SK-N-SH treated with all-trans-retinoic acid at 6 μM for 48 hours (cell line): ENCODE results near the gene PRKAG2.
A peak's percentile ranks its signal among the peaks of the same experiment; 100 is the strongest.
"Not testable (repeated sequence)": the region's sequence is repeated elsewhere in the genome, so short reads cannot be mapped to it uniquely, and the experiment has no call there.

Experiments
- ATAC-seq: fragments of 200-7000 bp; cut with Tn5 transposase; 3 replicates; pipeline ENCODE4 v1.9.1; 2020; ENCODE audit warnings: mild to moderate bottlenecking, moderate library complexity
- ARNTL ChIP-seq: fragments of 450-650 bp; formaldehyde crosslinking; IDR thresholded peaks from 2 replicates; pipeline ENCODE4 v1.5.0; 2020; ENCODE audit warnings: low read depth, mild to moderate bottlenecking, moderate library complexity, borderline replicate concordance
- BACH2 ChIP-seq: fragments of 250-450 bp; sonication (Bioruptor Pico); IDR thresholded peaks from 2 replicates; pipeline ENCODE4 v1.9.0; 2021; ENCODE audit warnings: mild to moderate bottlenecking, borderline replicate concordance
- CSDC2 ChIP-seq: fragments of 250-450 bp; sonication (Bioruptor Pico); IDR thresholded peaks from 2 replicates; pipeline ENCODE4 v1.5.0; 2020; ENCODE audit warnings: mild to moderate bottlenecking, moderate library complexity
- CSRNP3 ChIP-seq: fragments of 250-450 bp; sonication (Bioruptor Pico); IDR thresholded peaks from 2 replicates; pipeline ENCODE4 v1.5.1; 2021; ENCODE audit warnings: mild to moderate bottlenecking, moderate library complexity
- ESRRG ChIP-seq: fragments of 250-450 bp; sonication (Bioruptor Pico); IDR thresholded peaks from 2 replicates; pipeline ENCODE4 v1.6.1; 2021; ENCODE audit warnings: mild to moderate bottlenecking
- GLIS3 ChIP-seq: fragments of 250-450 bp; sonication (Bioruptor Pico); IDR thresholded peaks from 2 replicates; pipeline ENCODE4 v1.5.0; 2020; ENCODE audit warnings: mild to moderate bottlenecking, moderate library complexity
- ISL1 ChIP-seq: fragments of 250-450 bp; sonication (Bioruptor Pico); IDR thresholded peaks from 2 replicates; pipeline ENCODE4 v2.1.2; 2022; ENCODE audit warnings: mild to moderate bottlenecking, moderate library complexity
- OSR1 ChIP-seq: fragments of 250-450 bp; sonication (Bioruptor Pico); IDR thresholded peaks from 2 replicates; pipeline ENCODE4 v1.8.0; 2022; ENCODE audit warnings: moderate library complexity, mild to moderate bottlenecking, inconsistent platforms
- POU6F1 ChIP-seq: fragments of 250-450 bp; sonication (Bioruptor Pico); IDR thresholded peaks from 2 replicates; pipeline ENCODE4 v1.8.0; 2021; ENCODE audit warnings: low read depth, mild to moderate bottlenecking, moderate library complexity, borderline replicate concordance
- PPARA ChIP-seq: fragments of 250-450 bp; sonication (Bioruptor Pico); IDR thresholded peaks from 2 replicates; pipeline ENCODE4 v1.5.0; 2020; ENCODE audit warnings: mild to moderate bottlenecking, borderline replicate concordance
- RARB ChIP-seq: fragments of 250-450 bp; sonication (Bioruptor Pico); IDR thresholded peaks from 2 replicates; pipeline ENCODE4 v1.8.0; 2021; ENCODE audit warnings: mild to moderate bottlenecking, moderate library complexity
- SNAI2 ChIP-seq: fragments of 250-450 bp; sonication (Bioruptor Pico); IDR thresholded peaks from 2 replicates; pipeline ENCODE4 v1.5.0; 2020; ENCODE audit warnings: mild to moderate bottlenecking, moderate library complexity
- TCF4 ChIP-seq: fragments of 250-450 bp; sonication (Bioruptor Pico); IDR thresholded peaks from 2 replicates; pipeline ENCODE4 v1.8.0; 2021; ENCODE audit warnings: mild to moderate bottlenecking, moderate library complexity, borderline replicate concordance
- TOX ChIP-seq: fragments of 250-450 bp; sonication (Bioruptor Pico); IDR thresholded peaks from 2 replicates; pipeline ENCODE4 v1.8.0; 2021; ENCODE audit warnings: mild to moderate bottlenecking, moderate library complexity, borderline replicate concordance
- ZC3H10 ChIP-seq: fragments of 250-450 bp; sonication (Bioruptor Pico); IDR thresholded peaks from 2 replicates; pipeline ENCODE4 v1.5.1; 2021; ENCODE audit warnings: mild to moderate bottlenecking, moderate library complexity
- ZFP3 ChIP-seq: fragments of 250-450 bp; sonication (Bioruptor Pico); IDR thresholded peaks from 2 replicates; pipeline ENCODE4 v1.5.0; 2020; ENCODE audit warnings: mild to moderate bottlenecking, moderate library complexity
- ZFP30 ChIP-seq: fragments of 450-650 bp; formaldehyde crosslinking; IDR thresholded peaks from 2 replicates; pipeline ENCODE4 v1.5.0; 2022; ENCODE audit warnings: mild to moderate bottlenecking, moderate library complexity
- ZNF565 ChIP-seq: fragments of 450-650 bp; formaldehyde crosslinking; conservative IDR thresholded peaks from 2 replicates; pipeline ENCODE4 v1.5.0; 2020; ENCODE audit warnings: low read depth, mild to moderate bottlenecking, moderate library complexity
- ZNF70 ChIP-seq: fragments of 450-650 bp; formaldehyde crosslinking; IDR thresholded peaks from 2 replicates; pipeline ENCODE4 v1.5.0; 2020; ENCODE audit warnings: mild to moderate bottlenecking, moderate library complexity
- ZNF8 ChIP-seq: fragments of 450-650 bp; formaldehyde crosslinking; IDR thresholded peaks from 2 replicates; pipeline ENCODE4 v1.5.0; 2020; ENCODE audit warnings: mild to moderate bottlenecking, moderate library complexity
- TF ChIP-seq, protein P1 (sequence below): fragments of 250-450 bp; sonication (Bioruptor Pico); IDR thresholded peaks from 2 replicates; pipeline ENCODE4 v1.5.1; 2020; ENCODE audit warnings: low read depth, mild to moderate bottlenecking, moderate library complexity
- TF ChIP-seq, protein P2 (sequence below): fragments of 250-450 bp; sonication (Bioruptor Pico); IDR thresholded peaks from 2 replicates; pipeline ENCODE4 v1.8.0; 2020; ENCODE audit warnings: mild to moderate bottlenecking, moderate library complexity, borderline replicate concordance

PRKAG2 gene

DNA sequence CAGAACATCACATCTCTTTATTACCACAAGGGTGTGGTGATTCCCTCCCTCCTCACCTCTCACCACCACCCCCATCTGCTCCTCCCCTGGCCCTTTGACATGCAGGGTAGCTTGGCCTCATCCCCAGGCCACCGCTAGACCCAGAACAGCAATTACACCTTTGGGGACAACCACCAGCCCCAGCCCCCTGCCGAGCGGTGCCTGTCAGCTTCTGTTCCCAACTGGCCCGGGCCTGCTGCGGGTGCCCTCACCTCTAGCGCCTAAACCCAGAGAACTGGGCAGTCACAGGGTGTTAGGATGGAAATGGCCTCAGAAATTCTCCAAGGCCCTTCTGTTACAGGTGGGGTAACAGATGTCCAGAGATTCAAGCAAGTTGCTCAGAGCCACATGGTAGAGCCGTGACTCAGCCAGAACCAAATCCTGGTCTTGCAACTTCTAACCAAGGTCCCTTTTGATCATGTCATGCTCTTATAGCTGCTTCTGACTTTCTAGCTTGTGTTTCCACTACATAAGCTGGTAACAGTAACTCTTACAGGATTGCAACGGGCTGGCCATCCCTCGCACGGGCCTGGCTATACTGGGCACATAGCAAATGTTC, 78.0 kb downstream of the PRKAG2 start (continued):
- TF ChIP-seq, protein P1, sequence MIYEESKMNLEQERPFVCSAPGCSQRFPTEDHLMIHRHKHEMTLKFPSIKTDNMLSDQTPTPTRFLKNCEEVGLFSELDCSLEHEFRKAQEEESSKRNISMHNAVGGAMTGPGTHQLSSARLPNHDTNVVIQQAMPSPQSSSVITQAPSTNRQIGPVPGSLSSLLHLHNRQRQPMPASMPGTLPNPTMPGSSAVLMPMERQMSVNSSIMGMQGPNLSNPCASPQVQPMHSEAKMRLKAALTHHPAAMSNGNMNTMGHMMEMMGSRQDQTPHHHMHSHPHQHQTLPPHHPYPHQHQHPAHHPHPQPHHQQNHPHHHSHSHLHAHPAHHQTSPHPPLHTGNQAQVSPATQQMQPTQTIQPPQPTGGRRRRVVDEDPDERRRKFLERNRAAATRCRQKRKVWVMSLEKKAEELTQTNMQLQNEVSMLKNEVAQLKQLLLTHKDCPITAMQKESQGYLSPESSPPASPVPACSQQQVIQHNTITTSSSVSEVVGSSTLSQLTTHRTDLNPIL, result no peak

GRCh38 chr7:151797667-151798307, 79.1 kb downstream of the PRKAG2 start:
- not testable (repeated sequence) for ATAC-seq

GRCh38 chr7:151796871-151797537, 79.9 kb downstream of the PRKAG2 start:
- ATAC-seq, result no peak
- TF ChIP-seq GLIS3 (CRISPR knock-in tag), result no peak
- TF ChIP-seq TOX (CRISPR knock-in tag), result no peak
- no peak for TF ChIP-seq OSR1 (CRISPR knock-in tag)
- no peak for TF ChIP-seq PPARA (CRISPR knock-in tag)
- no peak for TF ChIP-seq BACH2 (CRISPR knock-in tag)
- no peak for TF ChIP-seq ESRRG (CRISPR knock-in tag)
- no peak for TF ChIP-seq ZC3H10 (CRISPR knock-in tag)
- no peak for TF ChIP-seq POU6F1
- no peak for TF ChIP-seq SNAI2 (CRISPR knock-in tag)
- TF ChIP-seq ZNF70 (CRISPR knock-in tag), result no peak
- no peak for TF ChIP-seq ZNF8 (CRISPR knock-in tag)
- no peak for TF ChIP-seq ZFP30 (CRISPR knock-in tag)
- TF ChIP-seq ZNF565, result no peak
- no peak for TF ChIP-seq RARB (CRISPR knock-in tag)
- TF ChIP-seq, protein P1, result no peak
- no peak for TF ChIP-seq TCF4 (CRISPR knock-in tag)
- no peak for TF ChIP-seq CSDC2
- no peak for TF ChIP-seq CSRNP3 (CRISPR knock-in tag)
- no peak for TF ChIP-seq ARNTL

- ATAC-seq, result peak; percentile 18; the same call in 1 of the 3 replicates
- no peak for TF ChIP-seq TCF4 (CRISPR knock-in tag)
- TF ChIP-seq, protein P1, result no peak
- no peak for TF ChIP-seq ZFP30 (CRISPR knock-in tag)
- no peak for TF ChIP-seq ZNF565
- TF ChIP-seq, protein P2, sequence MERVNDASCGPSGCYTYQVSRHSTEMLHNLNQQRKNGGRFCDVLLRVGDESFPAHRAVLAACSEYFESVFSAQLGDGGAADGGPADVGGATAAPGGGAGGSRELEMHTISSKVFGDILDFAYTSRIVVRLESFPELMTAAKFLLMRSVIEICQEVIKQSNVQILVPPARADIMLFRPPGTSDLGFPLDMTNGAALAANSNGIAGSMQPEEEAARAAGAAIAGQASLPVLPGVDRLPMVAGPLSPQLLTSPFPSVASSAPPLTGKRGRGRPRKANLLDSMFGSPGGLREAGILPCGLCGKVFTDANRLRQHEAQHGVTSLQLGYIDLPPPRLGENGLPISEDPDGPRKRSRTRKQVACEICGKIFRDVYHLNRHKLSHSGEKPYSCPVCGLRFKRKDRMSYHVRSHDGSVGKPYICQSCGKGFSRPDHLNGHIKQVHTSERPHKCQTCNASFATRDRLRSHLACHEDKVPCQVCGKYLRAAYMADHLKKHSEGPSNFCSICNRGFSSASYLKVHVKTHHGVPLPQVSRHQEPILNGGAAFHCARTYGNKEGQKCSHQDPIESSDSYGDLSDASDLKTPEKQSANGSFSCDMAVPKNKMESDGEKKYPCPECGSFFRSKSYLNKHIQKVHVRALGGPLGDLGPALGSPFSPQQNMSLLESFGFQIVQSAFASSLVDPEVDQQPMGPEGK (CRISPR knock-in tag), result no peak
- no peak for TF ChIP-seq BACH2 (CRISPR knock-in tag)
- no peak for TF ChIP-seq ZFP3 (CRISPR knock-in tag)
- TF ChIP-seq CSDC2, result no peak
- no peak for TF ChIP-seq ESRRG (CRISPR knock-in tag)
- TF ChIP-seq POU6F1, result no peak
- no peak for TF ChIP-seq OSR1 (CRISPR knock-in tag)
- TF ChIP-seq ZNF8 (CRISPR knock-in tag), result no peak
- no peak for TF ChIP-seq ARNTL
- no peak for TF ChIP-seq ISL1 (CRISPR knock-in tag)
- TF ChIP-seq GLIS3 (CRISPR knock-in tag), result no peak
- TF ChIP-seq TOX (CRISPR knock-in tag), result no peak
- no peak for TF ChIP-seq ZNF70 (CRISPR knock-in tag)
Observed at GRCh38 chr7:151796091-151796870, 80.6 kb downstream of the PRKAG2 start.
